ENCODE data around the gene ASB13.

DNA sequence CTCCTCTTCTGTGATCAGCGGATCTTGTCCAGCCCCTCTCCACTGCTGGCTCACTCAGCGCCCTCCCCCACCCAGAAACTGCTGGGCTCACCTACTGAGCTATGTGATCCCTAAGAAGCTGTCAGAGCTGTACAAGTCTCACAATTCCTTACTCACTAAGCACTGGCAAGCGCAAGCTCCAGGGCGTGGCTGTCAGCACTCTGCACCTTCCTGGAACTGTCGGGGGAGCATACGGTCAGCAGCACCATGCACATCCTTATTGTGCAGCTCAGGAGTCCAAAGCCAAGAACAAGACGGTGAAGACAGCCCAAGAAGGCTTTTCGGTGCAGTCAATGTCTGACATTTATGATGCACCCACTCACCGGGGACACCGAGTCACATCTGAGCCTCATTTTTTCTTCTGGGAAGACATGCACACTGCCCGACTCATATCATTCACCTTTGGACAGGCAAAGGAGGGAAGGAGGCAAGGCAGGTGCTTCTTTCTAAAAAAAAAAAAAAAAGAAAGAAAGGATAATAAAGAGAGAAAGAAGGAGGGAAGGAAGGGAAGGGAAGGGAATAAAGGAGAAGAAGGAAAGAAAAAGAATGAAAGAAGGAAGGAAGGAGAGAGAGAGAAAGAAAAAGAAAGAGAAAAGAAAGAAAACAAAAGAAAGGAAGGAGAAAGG is 56.3 kb downstream of the ASB13 start:
- TF ChIP-seq, protein P1, sequence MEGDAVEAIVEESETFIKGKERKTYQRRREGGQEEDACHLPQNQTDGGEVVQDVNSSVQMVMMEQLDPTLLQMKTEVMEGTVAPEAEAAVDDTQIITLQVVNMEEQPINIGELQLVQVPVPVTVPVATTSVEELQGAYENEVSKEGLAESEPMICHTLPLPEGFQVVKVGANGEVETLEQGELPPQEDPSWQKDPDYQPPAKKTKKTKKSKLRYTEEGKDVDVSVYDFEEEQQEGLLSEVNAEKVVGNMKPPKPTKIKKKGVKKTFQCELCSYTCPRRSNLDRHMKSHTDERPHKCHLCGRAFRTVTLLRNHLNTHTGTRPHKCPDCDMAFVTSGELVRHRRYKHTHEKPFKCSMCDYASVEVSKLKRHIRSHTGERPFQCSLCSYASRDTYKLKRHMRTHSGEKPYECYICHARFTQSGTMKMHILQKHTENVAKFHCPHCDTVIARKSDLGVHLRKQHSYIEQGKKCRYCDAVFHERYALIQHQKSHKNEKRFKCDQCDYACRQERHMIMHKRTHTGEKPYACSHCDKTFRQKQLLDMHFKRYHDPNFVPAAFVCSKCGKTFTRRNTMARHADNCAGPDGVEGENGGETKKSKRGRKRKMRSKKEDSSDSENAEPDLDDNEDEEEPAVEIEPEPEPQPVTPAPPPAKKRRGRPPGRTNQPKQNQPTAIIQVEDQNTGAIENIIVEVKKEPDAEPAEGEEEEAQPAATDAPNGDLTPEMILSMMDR (IDR thresholded peaks at IDR 0.05): no peak
- TF ChIP-seq EZH2 (IDR thresholded peaks at IDR 0.05; ENCODE audit: borderline replicate concordance, insufficient read depth, low read depth, low read length, poor library complexity, severe bottlenecking): no peak
